Mesenchymal stem cell (in vitro differentiated cells and primary cell): ENCODE data around the gene NMUR1.
A peak's percentile ranks its signal among the peaks of the same experiment; 100 is the strongest.

Source experiments
- DNase-seq: peaks from one replicate; pipeline ENCODE4 v3.0.0-alpha.2; 2013
- H2AFZ ChIP-seq: one replicate; pipeline ENCODE4 v1.6.1; 2013; ENCODE audit warnings: low read depth, mild to moderate bottlenecking, control low read depth, inconsistent platforms, low read length, moderate library complexity
- H2AK5ac ChIP-seq: 2 replicates; pipeline ENCODE4 v1.6.1; 2013; ENCODE audit warnings: low read length, moderate library complexity, mild to moderate bottlenecking, inconsistent platforms; ENCODE audit not compliant: severe bottlenecking
- H2BK120ac ChIP-seq: one replicate; pipeline ENCODE4 v1.6.1; 2013; ENCODE audit warnings: low read depth, mild to moderate bottlenecking, inconsistent platforms, low read length, moderate library complexity
- H2BK12ac ChIP-seq, 2 experiments: one replicate each; pipeline ENCODE4 v1.6.1; 2013; ENCODE audit warnings: inconsistent platforms in 2 of 2, low read length in 2 of 2, mild to moderate bottlenecking in 2 of 2, moderate library complexity in 2 of 2, control low read depth in 1 of 2
- H2BK15ac ChIP-seq: one replicate; pipeline ENCODE4 v1.6.1; 2013; ENCODE audit warnings: mild to moderate bottlenecking, low read depth, inconsistent platforms; ENCODE audit not compliant: poor library complexity, severe bottlenecking
- H2BK5ac ChIP-seq: 2 replicates; pipeline ENCODE4 v1.6.1; 2013; ENCODE audit warnings: low read depth, mild to moderate bottlenecking, low read length, control low read depth, inconsistent platforms; ENCODE audit not compliant: poor library complexity, severe bottlenecking
- H3K14ac ChIP-seq, 2 experiments: one replicate each; pipeline ENCODE4 v1.6.1; 2013; ENCODE audit warnings: inconsistent platforms in 2 of 2, low read length in 2 of 2, control low read depth in 1 of 2, mild to moderate bottlenecking in 1 of 2, moderate library complexity in 1 of 2
- H3K18ac ChIP-seq, 2 experiments: one replicate each; pipeline ENCODE4 v1.6.1; 2013; ENCODE audit warnings: inconsistent platforms in 2 of 2, low read length in 2 of 2, control low read depth in 1 of 2, low read depth in 1 of 2, mild to moderate bottlenecking in 1 of 2
- H3K23ac ChIP-seq, 2 experiments: one replicate each; pipeline ENCODE4 v1.6.1; 2013; ENCODE audit warnings: inconsistent platforms in 2 of 2, low read length in 2 of 2, mild to moderate bottlenecking in 2 of 2, moderate library complexity in 2 of 2, control low read depth in 1 of 2
- H3K27ac ChIP-seq: 2 replicates; pipeline ENCODE4 v1.5.1; 2013; ENCODE audit warnings: mild to moderate bottlenecking, moderate library complexity, low read length, control low read depth, inconsistent platforms; ENCODE audit not compliant: poor library complexity, severe bottlenecking
- H3K27me3 ChIP-seq, 2 experiments: 2 replicates each; pipeline versions ENCODE4 v1.6.1 to v1.7.0; 2013; ENCODE audit warnings: low read length in 2 of 2, mild to moderate bottlenecking in 2 of 2, moderate library complexity in 2 of 2, control low read depth in 1 of 2, inconsistent platforms in 1 of 2; ENCODE audit not compliant: control insufficient read depth in 1 of 2, insufficient read depth in 1 of 2
- H3K36me3 ChIP-seq, 2 experiments: 2 replicates each; pipeline versions ENCODE4 v1.6.1 to v1.7.0; 2013; ENCODE audit warnings: low read length in 2 of 2, control low read depth in 1 of 2, inconsistent platforms in 1 of 2, low read depth in 1 of 2, mild to moderate bottlenecking in 1 of 2; ENCODE audit not compliant: insufficient read depth in 2 of 2, control insufficient read depth in 1 of 2
- H3K4ac ChIP-seq, 2 experiments: one replicate each; pipeline ENCODE4 v1.6.1; 2013; ENCODE audit warnings: inconsistent platforms in 2 of 2, low read length in 2 of 2, mild to moderate bottlenecking in 2 of 2, moderate library complexity in 2 of 2, control low read depth in 1 of 2, low read depth in 1 of 2
- H3K4me1 ChIP-seq: 2 replicates; pipeline ENCODE4 v1.6.1; 2013; ENCODE audit warnings: low read depth, low read length, control low read depth; ENCODE audit not compliant: control insufficient read depth, insufficient read depth
- H3K4me2 ChIP-seq: 2 replicates; pipeline ENCODE4 v1.6.1; 2013; ENCODE audit warnings: low read length, mild to moderate bottlenecking, inconsistent platforms; ENCODE audit not compliant: poor library complexity, severe bottlenecking
- H3K4me3 ChIP-seq, 2 experiments: 2 replicates each; pipeline versions ENCODE4 v1.5.1 to v1.7.0; 2013; ENCODE audit warnings: low read length in 2 of 2, mild to moderate bottlenecking in 2 of 2, control low read depth in 1 of 2, low read depth in 1 of 2; ENCODE audit not compliant: insufficient read depth in 1 of 2
- H3K79me1 ChIP-seq: replicated peaks from 2 replicates; pipeline ENCODE4 v1.6.1; 2013; ENCODE audit warnings: mild to moderate bottlenecking, control low read depth, low read length, inconsistent platforms; ENCODE audit not compliant: poor library complexity, severe bottlenecking
- H3K9ac ChIP-seq: 2 replicates; pipeline ENCODE4 v1.7.0; 2013; ENCODE audit warnings: mild to moderate bottlenecking, low read length, moderate library complexity
- H3K9me3 ChIP-seq: 2 replicates; pipeline ENCODE4 v1.7.0; 2013; ENCODE audit warnings: mild to moderate bottlenecking, low read length; ENCODE audit not compliant: control insufficient read depth
- H4K8ac ChIP-seq: one replicate; pipeline ENCODE4 v1.6.1; 2013; ENCODE audit warnings: inconsistent platforms, mild to moderate bottlenecking, low read length, moderate library complexity
- H4K91ac ChIP-seq: one replicate; pipeline ENCODE4 v1.6.1; 2013; ENCODE audit warnings: mild to moderate bottlenecking, low read length, inconsistent platforms
- WGBS: methylation state at CpG from one replicate; pipeline ENCODE4 v1.1.7; 2013; ENCODE audit warnings: mixed read lengths; 5-methylcytosine and 5-hydroxymethylcytosine counted together

NMUR1 gene

GRCh38 chr2:231482806-231483391, 47.3 kb downstream of the NMUR1 start:
- peaks cover 0 to 3% of the 10 kb centered on the region in 2 experiments for H3K27me3 ChIP-seq
- H2BK15ac ChIP-seq = no peak overlapping the region

GRCh38 chr2:231480781-231481180, 49.5 kb downstream of the NMUR1 start:
- Histone ChIP-seq H3K4me3 (no peak overlapping the region), H3K79me1 (no peaks in the 10 kb centered on the region), H2AK5ac (no peak overlapping the region), H3K36me3 (no peaks in the 10 kb centered on the region), H2BK15ac (no peak overlapping the region), H3K4me1 (peaks cover 4% of the 10 kb centered on the region), H3K23ac (no peak overlapping the region), H3K4ac (no peak overlapping the region), H2BK5ac (no peak overlapping the region), H3K27me3 (peaks cover 0 to 3% of the 10 kb centered on the region in 2 experiments), H2BK12ac (no peak overlapping the region), H3K18ac (no peak overlapping the region), H4K91ac (no peak overlapping the region), H3K14ac (peak overlapping the region in 1 of 2 experiments; percentile 20), H3K9ac (no peak overlapping the region), H2AFZ (no peak overlapping the region), H4K8ac (no peak overlapping the region), H3K4me2 (no peak overlapping the region), H3K27ac (no peak overlapping the region), H2BK120ac (no peak overlapping the region), H3K9me3 (no peaks in the 10 kb centered on the region)
- no peak for DNase-seq
- 76% methylated on average over 2 of the region's 3 CpGs for WGBS

More at GRCh38 chr2:231482806-231483391, 47.3 kb downstream of the NMUR1 start:
- H3K9me3 ChIP-seq = no peaks in the 10 kb centered on the region
- H3K27ac ChIP-seq = no peak overlapping the region
- peak overlapping the region in 1 of 2 experiments; percentile 68 for H3K4ac ChIP-seq
- H3K4me3 ChIP-seq = peak overlapping the region in 1 of 2 experiments; percentile 70
- H2BK120ac ChIP-seq = no peak overlapping the region
- H3K23ac ChIP-seq = peak overlapping the region in 1 of 2 experiments; percentile 79
- no peak overlapping the region for H2BK12ac ChIP-seq
- no peaks in the 10 kb centered on the region for H3K36me3 ChIP-seq
- H2AK5ac ChIP-seq = no peak overlapping the region
- peaks cover 4% of the 10 kb centered on the region for H3K4me1 ChIP-seq
- peak overlapping the region; percentile 11 for H4K91ac ChIP-seq
- H3K18ac ChIP-seq = peak overlapping the region in 1 of 2 experiments; percentile 28
- H4K8ac ChIP-seq = peak overlapping the region; percentile 97
- H2AFZ ChIP-seq = peak overlapping the region; percentile 95
- no peak overlapping the region for H2BK5ac ChIP-seq
- peak overlapping the region; percentile 34 for H3K4me2 ChIP-seq
- WGBS = 55% methylated on average over 36 of the region's 36 CpGs
- H3K79me1 ChIP-seq = no peaks in the 10 kb centered on the region
- H3K14ac ChIP-seq = no peak overlapping the region
- DNase-seq = peak; percentile 51
- peak overlapping the region; percentile 88 for H3K9ac ChIP-seq

- no peak overlapping the region for H4K8ac ChIP-seq
- no peak overlapping the region for H2AFZ ChIP-seq
- H2AK5ac ChIP-seq = no peak overlapping the region
- H3K9me3 ChIP-seq = no peaks in the 10 kb centered on the region
- no peak overlapping the region for H2BK12ac ChIP-seq
- no peak overlapping the region for H3K4ac ChIP-seq
- no peak overlapping the region for H3K9ac ChIP-seq
- H3K4me1 ChIP-seq = peaks cover 4% of the 10 kb centered on the region
- no peak overlapping the region for H3K14ac ChIP-seq
- no peak overlapping the region for H2BK120ac ChIP-seq
- no peaks in the 10 kb centered on the region for H3K79me1 ChIP-seq
- DNase-seq = no peak
- no peak overlapping the region for H4K91ac ChIP-seq
- no peak overlapping the region for H3K18ac ChIP-seq
- H3K27me3 ChIP-seq = peaks cover 0 to 3% of the 10 kb centered on the region in 2 experiments
- no peak overlapping the region for H3K4me2 ChIP-seq
- no peak overlapping the region for H3K4me3 ChIP-seq
- WGBS = 83% methylated on average over 3 of the region's 9 CpGs
- H3K23ac ChIP-seq = no peak overlapping the region
- no peak overlapping the region for H2BK15ac ChIP-seq
- no peak overlapping the region for H2BK5ac ChIP-seq
- no peaks in the 10 kb centered on the region for H3K36me3 ChIP-seq
- H3K27ac ChIP-seq = no peak overlapping the region
These were observed 50.8 kb downstream of the NMUR1 start for GRCh38 chr2:231479455-231479854.

DNA sequence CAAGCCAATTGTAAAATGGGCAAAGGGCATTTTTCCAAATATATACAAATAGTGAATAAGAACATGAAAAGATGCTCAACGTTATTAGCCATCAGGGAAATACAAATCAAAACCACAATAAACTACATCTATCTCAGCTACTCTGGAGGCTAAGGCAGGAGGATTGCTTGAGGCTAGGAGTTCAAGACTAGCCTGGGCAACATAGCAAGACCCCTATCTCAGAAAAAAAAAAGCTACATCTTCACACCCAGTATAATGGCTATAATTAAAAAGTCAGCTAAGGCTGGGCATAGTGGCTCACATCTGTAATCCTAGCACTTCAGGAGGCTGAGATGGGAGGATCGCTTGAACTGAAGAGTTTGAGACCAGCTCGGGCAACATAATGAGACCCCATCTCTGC, 53.3 kb downstream of the NMUR1 start:
- H2BK12ac ChIP-seq = no peak overlapping the region
- H3K9me3 ChIP-seq = no peaks in the 10 kb centered on the region
- no peaks in the 10 kb centered on the region for H3K79me1 ChIP-seq
- no peaks in the 10 kb centered on the region for H3K4me1 ChIP-seq
- no peak overlapping the region for H3K27ac ChIP-seq
- no peak overlapping the region for H3K4me2 ChIP-seq
- H4K8ac ChIP-seq = no peak overlapping the region
- H4K91ac ChIP-seq = no peak overlapping the region
- H2BK15ac ChIP-seq = no peak overlapping the region
- H3K18ac ChIP-seq = no peak overlapping the region
- H3K4me3 ChIP-seq = no peak overlapping the region
- no peak overlapping the region for H3K14ac ChIP-seq
- no peak overlapping the region for H3K23ac ChIP-seq
- H2AFZ ChIP-seq = no peak overlapping the region
- no peak overlapping the region for H3K9ac ChIP-seq
- no peak for DNase-seq
- H2AK5ac ChIP-seq = no peak overlapping the region
- WGBS = 87% methylated on average over 3 of the region's 3 CpGs
- peaks cover 0 to 9% of the 10 kb centered on the region in 2 experiments for H3K27me3 ChIP-seq
- no peaks in the 10 kb centered on the region for H3K36me3 ChIP-seq
- H2BK5ac ChIP-seq = no peak overlapping the region
- no peak overlapping the region for H2BK120ac ChIP-seq
- H3K4ac ChIP-seq = no peak overlapping the region
